Measurements from ENCODE around the gene OGT.
"Not testable (repeated sequence)": the region's sequence is repeated elsewhere in the genome, so short reads cannot be mapped to it uniquely, and the experiment has no call there.

Gene OGT

GRCh38 chrX:71532753-71533425, at the start of gene OGT:
TSS of gene OGT (plus strand) at chrX:71533104. CDS start at chrX:71533300, 196 bp downstream.
- peak; percentile 93 for DNase-seq

- DNase-seq = no peak
Observed at GRCh38 chrX:71487814-71488213, 45.1 kb upstream of the OGT start.

- DNase-seq = no peak
Observed at GRCh38 chrX:71489540-71489939, 43.4 kb upstream of the OGT start.

GRCh38 chrX:71492231-71493065, 40.5 kb upstream of the OGT start:
- DNase-seq = peak; percentile 30

- DNase-seq = no peak
Observed at GRCh38 chrX:71493111-71493613, 39.7 kb upstream of the OGT start.

GRCh38 chrX:71495979-71496378, 36.9 kb upstream of the OGT start:
- not testable (repeated sequence) for DNase-seq

GRCh38 chrX:71496476-71496875, 36.4 kb upstream of the OGT start:
- no peak for DNase-seq

- DNase-seq = not testable (repeated sequence)
Observed at GRCh38 chrX:71502080-71502479, 30.8 kb upstream of the OGT start.

GRCh38 chrX:71504346-71504745, 28.6 kb upstream of the OGT start:
- no peak for DNase-seq

- DNase-seq = no peak
Observed at GRCh38 chrX:71509289-71509688, 23.6 kb upstream of the OGT start.

GRCh38 chrX:71510161-71510560, 22.7 kb upstream of the OGT start:
- DNase-seq = no peak

GRCh38 chrX:71513731-71514130, 19.2 kb upstream of the OGT start:
- DNase-seq = not testable (repeated sequence)

GRCh38 chrX:71514367-71515037, 18.4 kb upstream of the OGT start:
- DNase-seq = peak; percentile 12

- no peak for DNase-seq
Observed at GRCh38 chrX:71515038-71515396, 17.9 kb upstream of the OGT start.

GRCh38 chrX:71525316-71525715, 7.6 kb upstream of the OGT start:
- DNase-seq = no peak

- DNase-seq = peak; percentile 68
Observed at GRCh38 chrX:71532078-71532752, 689 bp upstream of the OGT start.

- no peak for DNase-seq
Observed at GRCh38 chrX:71533516-71533850, 579 bp downstream of the OGT start.

- peak; percentile 60 for DNase-seq
Observed at GRCh38 chrX:71533851-71534561, 1.1 kb downstream of the OGT start.

GRCh38 chrX:71534773-71535544, 2.1 kb downstream of the OGT start:
- DNase-seq = no peak

- peak; percentile 48 for DNase-seq
Observed at GRCh38 chrX:71536285-71536684, 3.4 kb downstream of the OGT start.

GRCh38 chrX:71537743-71538142, 4.8 kb downstream of the OGT start:
- no peak for DNase-seq

GRCh38 chrX:71540801-71541200, 7.9 kb downstream of the OGT start:
- DNase-seq = no peak
